NCI-H1417 (cell line): ENCODE data around the gene APC2.
A peak's percentile ranks its signal among the peaks of the same experiment; 100 is the strongest.
"Not testable (repeated sequence)": the region's sequence is repeated elsewhere in the genome, so short reads cannot be mapped to it uniquely, and the experiment has no call there.

Experiments
- DNase-seq, 3 experiments: peaks; one replicate each; lab custom pipeline; 2025; lab: John Stamatoyannopoulos, UW

APC2 gene

DNA sequence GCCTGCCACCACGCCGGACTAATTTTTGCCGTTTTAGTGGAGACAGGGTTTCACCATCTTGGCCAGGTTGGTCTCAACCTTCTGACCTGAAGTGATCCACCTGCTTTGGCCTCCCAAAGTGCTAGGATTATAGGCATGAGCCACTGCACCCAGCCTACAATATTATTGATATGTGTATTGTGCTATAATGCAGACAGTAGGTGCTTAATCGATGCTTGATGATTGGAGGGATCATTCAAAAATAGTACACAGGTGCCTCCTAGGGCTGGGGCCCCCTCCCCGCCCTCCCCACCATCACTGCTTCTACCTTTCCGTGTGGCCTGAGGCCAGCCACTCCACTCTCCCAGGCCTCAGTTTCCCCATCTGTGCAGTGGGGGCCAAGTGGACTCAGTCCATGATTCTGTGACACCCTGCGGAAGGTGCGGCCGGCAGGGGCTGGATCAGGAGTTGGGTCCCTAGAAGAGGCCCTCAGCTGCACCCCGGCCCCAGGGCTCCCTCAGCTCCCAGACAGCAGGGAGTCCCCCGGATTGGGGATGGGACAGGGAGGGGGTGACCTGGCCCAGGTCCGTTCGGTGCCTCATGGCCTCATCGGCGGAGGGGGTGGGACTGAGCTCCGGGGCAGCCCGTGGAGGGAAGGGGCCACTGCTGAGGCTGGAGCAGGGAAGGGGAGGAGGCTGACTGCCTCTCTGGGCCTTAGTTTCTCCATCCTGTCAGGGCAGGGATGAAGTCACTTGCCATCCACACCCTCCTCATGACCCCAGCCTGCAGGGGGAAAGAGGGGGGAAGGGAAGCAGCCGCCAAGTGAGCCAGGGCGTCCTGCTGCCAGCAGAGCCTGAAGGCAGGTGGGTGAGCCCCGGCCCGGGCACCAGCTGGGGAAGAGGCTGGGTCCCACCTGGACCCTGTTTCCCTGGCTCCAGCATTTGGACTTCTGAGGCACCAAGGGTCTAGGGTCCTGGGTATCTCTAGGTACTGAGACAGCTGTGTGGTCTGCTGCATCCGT lies 61.7 kb downstream of the APC2 start:
- no peak for DNase-seq

- no peak for DNase-seq
Measured at GRCh38 chr19:1512671-1513498, 63.0 kb downstream of the APC2 start, which contains the start of gene ADAMTSL5. Gene ADAMTSL5 (minus strand): TSS chr19:1513019. CDS start chr19:1510943, 2,076 bp downstream.

DNA sequence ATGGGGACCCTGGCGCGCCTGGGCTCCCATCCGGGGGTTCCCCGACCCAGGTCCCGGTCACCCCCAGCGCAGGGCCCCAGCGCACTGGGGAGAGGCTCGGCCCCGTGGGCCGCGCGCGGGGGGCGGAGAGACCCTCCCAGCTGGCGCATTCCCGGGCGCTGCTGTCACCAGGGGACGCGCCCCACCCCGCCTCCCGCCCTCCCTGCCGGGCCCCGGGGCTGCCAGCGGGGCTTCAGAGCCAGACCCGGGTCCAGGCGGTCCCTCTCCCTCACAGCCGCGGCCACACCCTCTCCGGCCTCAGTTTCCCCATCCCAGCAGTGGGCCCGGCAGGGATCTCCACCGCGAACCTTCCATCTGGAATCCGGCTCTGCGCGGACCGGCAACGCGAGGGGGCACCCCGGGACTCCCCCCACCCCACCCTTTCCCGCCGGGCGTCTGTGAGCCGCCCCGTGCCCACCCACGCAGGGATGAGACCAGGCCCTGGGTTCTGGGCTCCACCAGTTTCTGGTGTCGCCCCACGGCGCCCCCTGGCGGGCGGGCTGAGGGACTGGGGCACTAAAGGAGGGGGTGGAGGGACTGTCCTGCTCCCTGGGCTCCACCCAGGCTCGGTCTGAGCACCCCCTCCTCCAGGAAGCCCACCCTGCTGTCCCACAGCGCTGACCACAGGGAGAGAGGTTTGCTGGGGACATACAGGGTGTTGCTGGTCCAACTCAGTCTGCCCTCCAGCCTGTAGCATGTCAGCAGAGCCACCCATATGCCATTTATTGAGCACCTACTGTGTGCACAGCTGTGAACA lies 63.8 kb downstream of the APC2 start:
- peak in 1 of 3 experiments; percentile 15 for DNase-seq

- DNase-seq = no peak
Measured at GRCh38 chr19:1514295-1514661, 64.4 kb downstream of the APC2 start.

- DNase-seq = no peak
Measured at GRCh38 chr19:1514986-1515721, 65.2 kb downstream of the APC2 start.

GRCh38 chr19:1516395-1516753 lies 66.5 kb downstream of the APC2 start:
- DNase-seq = peak in 1 of 3 experiments; percentile 24

- no peak for DNase-seq
Measured at GRCh38 chr19:1518471-1518870, 68.5 kb downstream of the APC2 start.

GRCh38 chr19:1519802-1520201 lies 69.9 kb downstream of the APC2 start:
- DNase-seq = not testable (repeated sequence)

- no peak for DNase-seq
Measured at GRCh38 chr19:1520203-1520780, 70.4 kb downstream of the APC2 start.

GRCh38 chr19:1521636-1522035 lies 71.7 kb downstream of the APC2 start:
- no peak for DNase-seq

GRCh38 chr19:1522061-1522460 lies 72.1 kb downstream of the APC2 start:
- no peak for DNase-seq

DNA sequence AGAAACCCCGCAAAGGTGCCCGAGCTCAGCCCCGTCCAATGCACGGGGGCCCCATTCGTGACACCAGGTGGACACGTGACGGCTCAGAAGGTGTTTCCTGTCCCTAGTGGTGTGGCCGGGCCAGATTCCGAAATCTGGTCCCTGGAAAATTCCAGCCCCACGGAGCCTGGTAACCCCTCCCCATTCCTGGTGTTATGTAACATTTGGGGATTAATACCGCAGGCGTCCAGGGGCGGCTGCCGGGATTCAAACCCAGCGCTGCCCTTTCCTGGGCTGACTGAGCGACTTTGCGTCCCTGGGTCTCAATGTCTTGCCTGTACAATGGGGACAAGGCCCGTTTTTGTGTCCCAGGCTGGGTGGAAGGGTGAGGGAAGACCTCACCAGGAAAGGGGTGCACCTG lies 72.9 kb downstream of the APC2 start:
- no peak for DNase-seq
